HCT116 (cell line): ENCODE results near the gene PON3. TPM values are rescaled to one million over a fixed set of nuclear protein-coding genes. Genes with fewer than 3 reads are reported as not detected.

Source experiments
- ATAC-seq: fragments of 200-7000 bp; cut with Tn5 transposase; 2 replicates; pipeline ENCODE4 v1.9.1; 2020; ENCODE audit warnings: mild to moderate bottlenecking, moderate library complexity
- BruUV-seq: library from RNA; stranded (reverse); fragments of 400-500 nt; replicated peaks from 2 replicates; lab custom pipeline; 2021; lab: Mats Ljungman, UMichigan
- CTCF ChIA-PET: fragments of 300-600 bp; sonication (Branson Sonifier 250); formaldehyde crosslinking; loops from one replicate; lab custom pipeline; 2021; ENCODE audit warnings: antibody characterized with exemption; lab: Charles Lee
- POLR2A ChIA-PET: fragments of 300-600, 350-600 bp; sonication (Branson Sonifier 250); formaldehyde crosslinking; loops from one replicate; lab custom pipeline; 2021; ENCODE audit warnings: antibody characterized with exemption; lab: Charles Lee
- RAD21 ChIA-PET, 2 experiments: fragments of 300-600 bp; sonication (Branson Sonifier 250); formaldehyde crosslinking; loops; one replicate each; lab custom pipeline; 2023; ENCODE audit warnings: low total read pairs in 2 of 2; ENCODE audit not compliant: uncharacterized antibody in 2 of 2, unreplicated experiment in 2 of 2, low non-redundant PET in 1 of 2; lab: Charles Lee
- DNase-seq: peaks from one replicate; pipeline ENCODE4 v3.0.0-alpha.2; 2010; ENCODE audit warnings: low read depth, low spot score
- H2AFZ ChIP-seq: fragments of 200-600 bp; shearing (Covaris generic), sonication (generic); 2 replicates; pipeline ENCODE4 v1.6.1; 2017; ENCODE audit warnings: low read depth, mixed run types, mixed read lengths, antibody characterized with exemption, low read length; ENCODE audit not compliant: poor library complexity, severe bottlenecking
- H3K27ac ChIP-seq: 2 replicates; pipeline ENCODE4 v1.5.1; 2012; ENCODE audit warnings: low read depth, low read length
- H3K27me3 ChIP-seq: fragments of 200-600 bp; sonication (generic); 2 replicates; pipeline ENCODE4 v1.6.1; 2016; ENCODE audit warnings: mixed run types, low read length, mixed read lengths; ENCODE audit not compliant: insufficient read depth
- H3K36me3 ChIP-seq, 2 experiments: fragments of 200-500 bp in 1 of 2; fragments of 200-600 bp in 1 of 2; sonication (Bioruptor generic) in 1 of 2; sonication (generic) in 1 of 2; 2 replicates each; pipeline versions ENCODE4 v1.5.1 to v1.6.1; 2014 to 2016; ENCODE audit warnings: low read length in 2 of 2, inconsistent platforms in 1 of 2, mixed read lengths in 1 of 2, mixed run types in 1 of 2; ENCODE audit not compliant: insufficient read depth in 2 of 2, control insufficient read depth in 1 of 2
- H3K4me1 ChIP-seq, 2 experiments: fragments of 200-600 bp in 1 of 2; sonication (generic) in 1 of 2; 2 replicates each; pipeline versions ENCODE4 v1.5.1 to v1.6.1; 2012 to 2017; ENCODE audit warnings: low read length in 2 of 2, inconsistent platforms in 1 of 2, mild to moderate bottlenecking in 1 of 2, mixed read lengths in 1 of 2, mixed run types in 1 of 2, moderate library complexity in 1 of 2; ENCODE audit not compliant: insufficient read depth in 2 of 2, control insufficient read depth in 1 of 2
- H3K4me2 ChIP-seq: fragments of 200-600 bp; sonication (generic); 2 replicates; pipeline ENCODE4 v1.6.1; 2017; ENCODE audit warnings: mixed run types, low read length, mixed read lengths
- H3K4me3 ChIP-seq, 2 experiments: fragments of 200-600 bp in 1 of 2; sonication (generic) in 1 of 2; replicated peaks in 1 of 2; 2 replicates each; pipeline ENCODE4 v1.5.1; 2011 to 2016; ENCODE audit warnings: low read length in 2 of 2, control low read depth in 1 of 2, low read depth in 1 of 2, mild to moderate bottlenecking in 1 of 2, mixed read lengths in 1 of 2, mixed run types in 1 of 2
- H3K79me2 ChIP-seq: fragments of 200-600 bp; sonication (generic); 2 replicates; pipeline ENCODE4 v1.6.1; 2017; ENCODE audit warnings: mild to moderate bottlenecking, mixed run types, low read length, moderate library complexity, mixed read lengths; ENCODE audit not compliant: insufficient read depth
- H3K9ac ChIP-seq: fragments of 200-600 bp; sonication (generic); 2 replicates; pipeline ENCODE4 v1.6.1; 2016; ENCODE audit warnings: low read length, mixed read lengths
- H3K9me2 ChIP-seq: fragments of 200-600 bp; sonication (generic), shearing (Covaris generic); 2 replicates; pipeline ENCODE4 v1.6.1; 2017; ENCODE audit warnings: mixed run types, mild to moderate bottlenecking, moderate library complexity; ENCODE audit not compliant: insufficient read depth
- H3K9me3 ChIP-seq, 2 experiments: fragments of 200-500 bp in 1 of 2; fragments of 200-600 bp in 1 of 2; sonication (Bioruptor generic) in 1 of 2; sonication (generic) in 1 of 2; 2 replicates each; pipeline ENCODE4 v1.6.1; 2014 to 2017; ENCODE audit warnings: low read length in 2 of 2, mixed read lengths in 2 of 2, inconsistent platforms in 1 of 2, low read depth in 1 of 2, mild to moderate bottlenecking in 1 of 2, mixed run types in 1 of 2, moderate library complexity in 1 of 2; ENCODE audit not compliant: control insufficient read depth in 1 of 2, insufficient read depth in 1 of 2
- H4K20me1 ChIP-seq: fragments of 200-600 bp; sonication (generic), shearing (Covaris generic); 2 replicates; pipeline ENCODE4 v1.6.1; 2017; ENCODE audit warnings: mixed run types, mild to moderate bottlenecking, moderate library complexity; ENCODE audit not compliant: insufficient read depth
- CEBPB ChIP-seq: IDR thresholded peaks from 2 replicates; pipeline ENCODE4 v1.6.1; 2012; ENCODE audit warnings: low read depth
- EZH2 ChIP-seq: fragments of 200-600 bp; sonication (generic); IDR thresholded peaks from 2 replicates; pipeline ENCODE4 v1.6.1; 2017; ENCODE audit warnings: antibody characterized with exemption, mixed run types
- FOSL1 ChIP-seq: IDR thresholded peaks from 2 replicates; pipeline ENCODE4 v1.6.1; 2012; ENCODE audit warnings: low read depth
- JUND ChIP-seq: IDR thresholded peaks from 2 replicates; pipeline ENCODE4 v1.6.1; 2012
- POLR2A ChIP-seq: IDR thresholded peaks from 2 replicates; pipeline ENCODE4 v1.7.0; 2011; ENCODE audit warnings: borderline replicate concordance; ENCODE audit not compliant: insufficient read depth, insufficient read length; ENCODE audit errors: extremely low read depth
- RAD21 ChIP-seq: IDR thresholded peaks from 2 replicates; pipeline ENCODE4 v1.6.1; 2012; ENCODE audit warnings: low read depth, mild to moderate bottlenecking
- SP1 ChIP-seq: IDR thresholded peaks from 2 replicates; pipeline ENCODE4 v1.6.1; 2012; ENCODE audit warnings: low read depth
- SRF ChIP-seq: IDR thresholded peaks from 2 replicates; pipeline ENCODE4 v1.6.1; 2012; ENCODE audit warnings: low read depth
- TCF7L2 ChIP-seq: IDR thresholded peaks from 2 replicates; pipeline ENCODE4 v1.7.0; 2011; ENCODE audit warnings: borderline replicate concordance, inconsistent platforms; ENCODE audit not compliant: insufficient read depth, insufficient read length; ENCODE audit errors: extremely low read depth
- YY1 ChIP-seq: IDR thresholded peaks from 2 replicates; pipeline ENCODE4 v1.6.1; 2011; ENCODE audit warnings: low read length, low read depth, moderate library complexity, mild to moderate bottlenecking; ENCODE audit not compliant: insufficient replicate concordance; ENCODE audit errors: extremely low read depth
- intact Hi-C: fragments of 100-400 bp; cut with micrococcal nuclease; formaldehyde crosslinking; loops from 2 replicates; pipeline ENCODE4 v1.10.0; 2022
- total RNA-seq: library from RNA; stranded (reverse); gene quantifications from one replicate; pipeline ENCODE4 v1.2.1, GENCODE V29; 2021; ENCODE audit not compliant: unreplicated experiment
- TF ChIP-seq, protein P1 (sequence below): IDR thresholded peaks from 2 replicates; pipeline ENCODE4 v1.6.1; 2012
- TF ChIP-seq, protein P2 (sequence below), 3 experiments: fragments of 200-600 bp in 1 of 3; sonication (generic) in 1 of 3; IDR thresholded peaks in 2 of 3; conservative IDR thresholded peaks in 1 of 3; 2 replicates each; pipeline ENCODE4 v1.5.1; 2012 to 2017; ENCODE audit warnings: low read depth in 2 of 3, low read length in 2 of 3, antibody characterized with exemption in 1 of 3, borderline replicate concordance in 1 of 3, control low read depth in 1 of 3, mild to moderate bottlenecking in 1 of 3, mixed read lengths in 1 of 3, mixed run types in 1 of 3, moderate library complexity in 1 of 3; ENCODE audit not compliant: insufficient read depth in 1 of 3
- TF ChIP-seq, protein P3 (sequence below): IDR thresholded peaks from 2 replicates; pipeline ENCODE4 v1.6.1; 2012; ENCODE audit warnings: low read depth
- TF ChIP-seq, protein P4 (sequence below): IDR thresholded peaks from 2 replicates; pipeline ENCODE4 v1.6.1; 2012

The PON3 gene
- total RNA-seq, 1 experiment from 2014 or later, result 2.6 TPM

DNA sequence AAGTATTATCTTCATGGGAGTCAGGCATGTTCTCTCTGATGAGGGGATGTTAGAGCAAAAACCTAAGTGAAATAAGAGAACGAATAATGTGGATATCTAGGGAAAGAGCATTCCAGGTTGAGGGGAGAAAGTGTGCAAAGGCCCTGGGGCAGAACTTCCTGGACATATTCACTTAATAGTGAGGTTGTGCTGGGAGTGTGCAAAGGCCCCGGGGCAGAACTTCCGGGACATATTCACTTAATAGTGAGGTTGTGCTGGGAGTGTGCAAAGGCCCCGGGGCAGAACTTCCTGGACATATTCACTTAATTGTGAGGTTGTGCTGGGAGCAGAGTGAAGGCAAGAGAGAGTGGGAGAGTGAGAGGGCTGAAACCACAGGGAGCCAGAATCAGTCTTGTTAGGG is 83.6 kb downstream of the PON3 start:
- intact Hi-C loops, result no loop called here
- H3K27me3 ChIP-seq, result no peaks in the 10 kb centered on the region
- no peak overlapping the region for H3K27ac ChIP-seq
- H3K4me1 ChIP-seq, result no peaks in the 10 kb centered on the region
- ATAC-seq (no peak), DNase-seq (no peak)
- POLR2A ChIA-PET, result no interaction called here
- H3K9me3 ChIP-seq, result no peaks in the 10 kb centered on the region
- no TSS peak for BruUV-seq
- H3K36me3 ChIP-seq, result no peaks in the 10 kb centered on the region
- H3K9ac ChIP-seq, result no peak overlapping the region
- H2AFZ ChIP-seq, result no peak overlapping the region
- CTCF ChIA-PET, result no interaction called here
- H3K4me2 ChIP-seq, result no peak overlapping the region
- TF ChIP-seq YY1 (no peak), SRF (no peak), TCF7L2 (no peak), EZH2 (no peak), RAD21 (no peak), CEBPB (no peak), JUND (no peak), POLR2A (no peak), FOSL1 (no peak), SP1 (no peak)
- TF ChIP-seq, protein P1, sequence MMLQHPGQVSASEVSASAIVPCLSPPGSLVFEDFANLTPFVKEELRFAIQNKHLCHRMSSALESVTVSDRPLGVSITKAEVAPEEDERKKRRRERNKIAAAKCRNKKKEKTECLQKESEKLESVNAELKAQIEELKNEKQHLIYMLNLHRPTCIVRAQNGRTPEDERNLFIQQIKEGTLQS, result no peak
- TF ChIP-seq, protein P2, sequence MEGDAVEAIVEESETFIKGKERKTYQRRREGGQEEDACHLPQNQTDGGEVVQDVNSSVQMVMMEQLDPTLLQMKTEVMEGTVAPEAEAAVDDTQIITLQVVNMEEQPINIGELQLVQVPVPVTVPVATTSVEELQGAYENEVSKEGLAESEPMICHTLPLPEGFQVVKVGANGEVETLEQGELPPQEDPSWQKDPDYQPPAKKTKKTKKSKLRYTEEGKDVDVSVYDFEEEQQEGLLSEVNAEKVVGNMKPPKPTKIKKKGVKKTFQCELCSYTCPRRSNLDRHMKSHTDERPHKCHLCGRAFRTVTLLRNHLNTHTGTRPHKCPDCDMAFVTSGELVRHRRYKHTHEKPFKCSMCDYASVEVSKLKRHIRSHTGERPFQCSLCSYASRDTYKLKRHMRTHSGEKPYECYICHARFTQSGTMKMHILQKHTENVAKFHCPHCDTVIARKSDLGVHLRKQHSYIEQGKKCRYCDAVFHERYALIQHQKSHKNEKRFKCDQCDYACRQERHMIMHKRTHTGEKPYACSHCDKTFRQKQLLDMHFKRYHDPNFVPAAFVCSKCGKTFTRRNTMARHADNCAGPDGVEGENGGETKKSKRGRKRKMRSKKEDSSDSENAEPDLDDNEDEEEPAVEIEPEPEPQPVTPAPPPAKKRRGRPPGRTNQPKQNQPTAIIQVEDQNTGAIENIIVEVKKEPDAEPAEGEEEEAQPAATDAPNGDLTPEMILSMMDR (IDR thresholded peaks at IDR 0.05 in 2 of 3, conservative IDR thresholded peaks at IDR 0.05 in 1 of 3; ENCODE audit: borderline replicate concordance in 1 of 3, insufficient read depth in 1 of 3, low read depth in 2 of 3, low read length in 2 of 3), result no peak
- TF ChIP-seq, protein P3, sequence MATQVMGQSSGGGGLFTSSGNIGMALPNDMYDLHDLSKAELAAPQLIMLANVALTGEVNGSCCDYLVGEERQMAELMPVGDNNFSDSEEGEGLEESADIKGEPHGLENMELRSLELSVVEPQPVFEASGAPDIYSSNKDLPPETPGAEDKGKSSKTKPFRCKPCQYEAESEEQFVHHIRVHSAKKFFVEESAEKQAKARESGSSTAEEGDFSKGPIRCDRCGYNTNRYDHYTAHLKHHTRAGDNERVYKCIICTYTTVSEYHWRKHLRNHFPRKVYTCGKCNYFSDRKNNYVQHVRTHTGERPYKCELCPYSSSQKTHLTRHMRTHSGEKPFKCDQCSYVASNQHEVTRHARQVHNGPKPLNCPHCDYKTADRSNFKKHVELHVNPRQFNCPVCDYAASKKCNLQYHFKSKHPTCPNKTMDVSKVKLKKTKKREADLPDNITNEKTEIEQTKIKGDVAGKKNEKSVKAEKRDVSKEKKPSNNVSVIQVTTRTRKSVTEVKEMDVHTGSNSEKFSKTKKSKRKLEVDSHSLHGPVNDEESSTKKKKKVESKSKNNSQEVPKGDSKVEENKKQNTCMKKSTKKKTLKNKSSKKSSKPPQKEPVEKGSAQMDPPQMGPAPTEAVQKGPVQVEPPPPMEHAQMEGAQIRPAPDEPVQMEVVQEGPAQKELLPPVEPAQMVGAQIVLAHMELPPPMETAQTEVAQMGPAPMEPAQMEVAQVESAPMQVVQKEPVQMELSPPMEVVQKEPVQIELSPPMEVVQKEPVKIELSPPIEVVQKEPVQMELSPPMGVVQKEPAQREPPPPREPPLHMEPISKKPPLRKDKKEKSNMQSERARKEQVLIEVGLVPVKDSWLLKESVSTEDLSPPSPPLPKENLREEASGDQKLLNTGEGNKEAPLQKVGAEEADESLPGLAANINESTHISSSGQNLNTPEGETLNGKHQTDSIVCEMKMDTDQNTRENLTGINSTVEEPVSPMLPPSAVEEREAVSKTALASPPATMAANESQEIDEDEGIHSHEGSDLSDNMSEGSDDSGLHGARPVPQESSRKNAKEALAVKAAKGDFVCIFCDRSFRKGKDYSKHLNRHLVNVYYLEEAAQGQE, result no peak
- TF ChIP-seq, protein P4, sequence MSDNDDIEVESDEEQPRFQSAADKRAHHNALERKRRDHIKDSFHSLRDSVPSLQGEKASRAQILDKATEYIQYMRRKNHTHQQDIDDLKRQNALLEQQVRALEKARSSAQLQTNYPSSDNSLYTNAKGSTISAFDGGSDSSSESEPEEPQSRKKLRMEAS, result no peak
- no peak overlapping the region for H3K4me3 ChIP-seq
- RAD21 ChIA-PET, result no interaction called here
- no peaks in the 10 kb centered on the region for H3K79me2 ChIP-seq
- H4K20me1 ChIP-seq, result no peaks in the 10 kb centered on the region
- H3K9me2 ChIP-seq, result no peaks in the 10 kb centered on the region
